ENCODE data around the gene POLR1E.

GRCh38 chr9:37444890-37445289, 40.9 kb upstream of the POLR1E start:
- TF ChIP-seq CTCF (IDR thresholded peaks at IDR 0.05; ENCODE audit: insufficient read depth, low read length) (no peak), REST (IDR thresholded peaks at IDR 0.05; ENCODE audit: insufficient replicate concordance, low read depth) (no peak), POLR2AphosphoS5 (IDR thresholded peaks at IDR 0.05; ENCODE audit: low read depth) (no peak), SPI1 (IDR thresholded peaks at IDR 0.05; ENCODE audit: borderline replicate concordance, low read depth) (no peak), GABPA (IDR thresholded peaks at IDR 0.05; ENCODE audit: low read depth) (no peak)

Data from HL-60 (cell line).